VCaP (cell line): ENCODE results near the gene KDM2B.

Experiments used
- H3K27ac ChIP-seq: fragments of 450-650 bp; 2 replicates; pipeline ENCODE4 v1.5.1; 2017
- CTCF ChIP-seq: fragments of 450-650 bp; conservative IDR thresholded peaks from 2 replicates; pipeline ENCODE4 v1.5.1; 2017; ENCODE audit warnings: mild to moderate bottlenecking, moderate library complexity

The KDM2B gene

DNA sequence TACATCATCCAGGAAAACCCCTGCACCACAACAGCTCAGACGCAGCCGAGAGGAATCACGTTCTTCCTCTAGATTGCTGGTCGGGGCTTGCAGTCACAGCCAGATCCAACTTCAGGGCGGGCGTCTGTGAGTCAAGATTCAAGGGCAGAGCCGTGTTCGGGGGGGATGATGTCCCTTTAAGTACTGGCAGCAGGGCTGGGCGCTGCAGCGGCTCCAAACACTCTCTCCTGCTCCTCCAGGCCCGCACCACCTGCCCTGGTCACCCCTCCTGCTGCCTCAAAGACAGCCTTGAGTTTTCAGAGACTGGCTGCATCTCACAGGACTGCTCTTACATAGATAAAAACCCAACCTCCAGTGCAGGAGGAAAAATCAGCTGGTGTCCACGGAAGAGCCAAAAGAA, 68.3 kb downstream of the KDM2B start:
- no peak for TF ChIP-seq CTCF
- no peak overlapping the region for H3K27ac ChIP-seq

- TF ChIP-seq CTCF, result no peak
- no peak overlapping the region for H3K27ac ChIP-seq
Measured at GRCh38 chr12:121511916-121512315, 68.9 kb downstream of the KDM2B start.

- no peak overlapping the region for H3K27ac ChIP-seq
- no peak for TF ChIP-seq CTCF
Measured at GRCh38 chr12:121509339-121509738, 71.5 kb downstream of the KDM2B start.

GRCh38 chr12:121508533-121508932, 72.3 kb downstream of the KDM2B start:
- no peak overlapping the region for H3K27ac ChIP-seq
- no peak for TF ChIP-seq CTCF

GRCh38 chr12:121507984-121508383, 72.8 kb downstream of the KDM2B start:
- no peak for TF ChIP-seq CTCF
- no peak overlapping the region for H3K27ac ChIP-seq

DNA sequence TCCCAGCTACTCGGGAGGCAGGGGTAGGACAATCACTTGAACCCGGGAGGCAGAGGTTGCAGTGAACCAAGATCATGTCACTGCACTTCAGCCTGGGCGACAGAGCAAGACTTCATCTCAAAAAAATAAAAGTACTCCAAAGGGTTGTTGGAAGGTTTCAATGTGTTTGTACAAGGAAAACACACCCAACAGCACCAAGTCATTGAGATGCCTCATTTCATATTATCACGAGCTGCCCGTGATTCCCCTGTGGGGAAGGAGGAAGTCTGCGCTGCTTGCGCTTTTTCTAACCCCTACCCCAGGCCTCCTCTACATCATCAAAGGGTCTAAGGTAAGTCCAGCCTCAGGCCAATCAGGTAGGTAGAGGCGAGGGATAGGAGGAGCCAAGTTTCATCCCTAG, 73.6 kb downstream of the KDM2B start:
- no peak for TF ChIP-seq CTCF
- no peak overlapping the region for H3K27ac ChIP-seq

GRCh38 chr12:121505513-121505912, 75.3 kb downstream of the KDM2B start:
- TF ChIP-seq CTCF, result no peak
- H3K27ac ChIP-seq, result no peak overlapping the region

- TF ChIP-seq CTCF, result no peak
- H3K27ac ChIP-seq, result no peak overlapping the region
Measured at GRCh38 chr12:121504505-121504904, 76.3 kb downstream of the KDM2B start.
